NCI-H82 (cell line): Measurements from ENCODE around the gene GORASP2.

Experiments
- DNase-seq: peaks from one replicate; lab custom pipeline; 2025; lab: John Stamatoyannopoulos, UW

GORASP2 gene

DNA sequence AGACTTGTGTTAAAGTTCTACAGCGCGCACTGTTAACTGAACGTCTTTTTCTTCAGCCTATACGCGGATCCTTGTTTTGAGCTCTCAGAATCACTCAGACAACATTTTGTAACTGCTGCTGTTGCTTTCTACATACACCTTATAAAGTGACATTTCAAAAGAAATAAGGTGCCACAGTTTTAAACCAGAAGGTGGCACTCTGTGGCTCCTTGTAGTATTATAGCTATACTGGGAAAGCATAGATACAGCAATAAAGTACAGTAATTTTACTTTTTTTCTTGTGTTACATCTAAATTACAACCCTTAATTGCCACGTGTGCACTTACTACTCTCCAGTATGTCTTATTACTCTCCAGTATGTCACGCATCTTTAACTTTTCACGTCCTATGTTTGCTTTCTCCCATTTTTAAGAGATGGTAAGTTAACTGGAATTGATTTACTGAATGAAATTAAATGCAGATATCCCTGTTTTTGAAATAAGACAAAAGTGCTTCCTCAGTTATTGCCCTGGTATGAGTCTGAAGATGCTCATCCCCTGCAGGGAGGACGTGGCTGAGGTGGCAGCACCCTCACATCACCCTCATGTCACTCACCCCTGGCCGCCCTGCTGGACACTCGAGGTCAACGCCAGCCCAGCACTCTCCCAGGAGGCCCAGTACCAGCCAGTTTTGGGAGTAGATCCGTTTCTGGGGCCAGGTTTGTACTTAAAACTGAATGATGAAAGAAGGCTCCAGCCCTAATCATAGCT lies 37.8 kb downstream of the GORASP2 start:
- peak; percentile 38 for DNase-seq

DNA sequence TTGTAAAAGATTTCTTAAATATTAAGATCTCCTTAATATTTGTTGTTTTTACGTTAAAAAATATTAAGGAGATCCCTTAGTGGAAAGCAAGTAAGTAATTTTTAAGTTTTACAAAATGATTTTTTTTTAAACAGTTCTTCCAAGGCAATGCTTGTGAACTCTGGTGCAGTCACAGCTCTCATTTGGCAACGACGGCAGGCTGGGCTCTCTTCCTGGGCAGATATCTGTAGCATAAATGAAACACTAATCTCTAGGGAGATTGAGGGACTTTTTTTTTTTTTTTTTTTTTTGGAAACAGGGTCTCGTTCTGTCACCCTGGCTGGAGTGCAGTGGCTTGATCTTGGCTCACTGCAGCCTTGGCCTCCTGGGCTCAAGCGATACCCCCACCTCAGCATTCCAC lies 38.5 kb downstream of the GORASP2 start:
- no peak for DNase-seq

DNA sequence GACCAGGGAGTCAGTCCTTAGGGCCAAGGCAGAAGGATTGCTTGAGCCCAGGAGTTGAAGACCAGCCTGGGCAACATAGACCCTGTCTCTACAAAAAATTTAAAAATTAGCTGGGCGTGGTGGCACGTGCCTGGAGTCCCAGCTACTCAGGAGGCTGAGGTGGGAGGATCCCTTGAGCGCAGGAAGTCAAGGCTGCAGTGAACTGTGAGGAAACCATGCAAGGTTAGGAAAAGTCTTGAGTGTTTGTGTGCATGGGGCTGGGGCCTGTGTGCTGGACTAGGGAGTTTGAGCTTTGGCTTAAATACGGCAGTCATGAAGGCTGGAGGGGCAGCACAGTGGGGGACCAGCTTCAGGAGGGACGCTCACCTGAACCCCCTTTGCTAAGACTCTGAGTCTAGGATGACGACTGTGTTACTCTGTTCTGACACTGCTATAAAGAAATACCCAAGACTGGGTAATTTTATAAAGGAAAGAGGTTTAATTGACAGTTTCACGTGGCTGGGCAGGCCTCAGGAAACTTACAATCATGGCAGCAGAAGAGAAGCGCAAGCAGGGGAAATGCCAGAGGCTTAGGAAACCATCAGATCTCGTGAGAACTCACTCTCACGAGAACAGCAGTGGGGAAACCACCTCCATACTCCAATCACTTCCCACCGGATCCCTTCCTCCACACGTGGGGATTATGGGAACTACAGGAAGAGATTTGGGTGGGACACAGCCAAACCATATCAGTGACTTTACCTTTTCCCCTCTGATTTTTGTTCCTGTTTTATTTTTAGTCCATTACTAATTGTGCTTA lies 39.4 kb downstream of the GORASP2 start:
- DNase-seq, result peak; percentile 31

DNA sequence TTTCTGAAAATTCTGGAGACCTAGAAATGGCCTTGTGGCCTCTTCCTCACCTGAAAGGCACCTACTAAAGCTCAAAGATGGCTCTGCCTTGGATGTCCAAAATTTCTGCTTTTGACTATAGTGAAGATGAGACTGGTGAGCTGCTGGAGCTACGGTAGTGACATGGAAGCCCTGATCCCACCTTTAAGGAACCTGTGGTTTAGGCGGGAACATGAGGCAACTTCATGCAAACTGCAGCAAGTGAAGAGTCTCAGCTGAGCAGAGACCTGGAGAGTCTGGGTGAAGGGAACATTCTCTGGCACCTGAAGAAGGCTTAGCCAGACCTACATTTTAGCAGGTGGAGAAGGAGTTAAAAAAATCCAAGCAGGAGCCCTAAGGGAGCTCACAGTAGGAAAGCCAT lies 40.0 kb downstream of the GORASP2 start:
- no peak for DNase-seq

GRCh38 chr2:170969872-170970496 lies 40.9 kb downstream of the GORASP2 start:
- DNase-seq, result no peak

DNA sequence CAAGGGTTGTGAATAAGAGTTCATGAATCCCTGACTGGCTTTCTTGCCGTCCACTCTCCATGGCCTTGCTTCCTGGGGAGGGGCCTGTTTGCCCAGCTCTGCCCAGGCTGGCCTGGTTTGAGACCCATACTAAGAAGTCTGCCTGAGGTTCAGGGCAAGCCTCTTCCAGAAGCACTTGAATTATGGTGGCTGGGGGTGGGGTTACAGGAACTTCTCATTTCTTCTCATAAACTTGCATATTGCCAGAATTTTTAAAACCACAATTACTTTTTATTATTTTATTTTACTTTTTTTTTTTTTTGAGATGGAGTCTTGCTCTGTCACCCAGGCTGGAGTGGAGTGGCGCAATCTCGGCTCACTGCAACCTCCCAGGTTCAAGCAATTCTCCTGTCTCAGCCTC lies 42.0 kb downstream of the GORASP2 start:
- no peak for DNase-seq

GRCh38 chr2:170972296-170973224 lies 43.5 kb downstream of the GORASP2 start:
- peak; percentile 42 for DNase-seq

DNA sequence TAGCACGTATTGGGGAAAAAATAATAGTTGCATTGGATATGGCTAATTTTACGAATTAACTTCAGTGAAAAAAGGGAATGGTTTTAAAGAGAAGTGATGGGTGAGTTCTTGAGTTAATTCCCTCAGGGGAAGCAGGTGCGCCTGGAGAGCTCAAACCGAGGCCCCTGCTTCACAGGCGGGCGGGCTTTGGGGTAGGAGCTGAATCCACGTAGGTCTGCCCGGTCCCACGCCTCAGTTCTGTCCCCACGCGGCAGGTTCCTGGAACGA lies 44.1 kb downstream of the GORASP2 start:
- DNase-seq, result no peak

GRCh38 chr2:170973492-170974303 lies 44.6 kb downstream of the GORASP2 start:
- DNase-seq, result peak; percentile 92

- DNase-seq, result peak; percentile 19
Observed at GRCh38 chr2:170974304-170974993, 45.4 kb downstream of the GORASP2 start.

GRCh38 chr2:170975127-170975942 lies 46.3 kb downstream of the GORASP2 start:
- no peak for DNase-seq

- no peak for DNase-seq
Observed at GRCh38 chr2:170975943-170976270, 46.9 kb downstream of the GORASP2 start.

DNA sequence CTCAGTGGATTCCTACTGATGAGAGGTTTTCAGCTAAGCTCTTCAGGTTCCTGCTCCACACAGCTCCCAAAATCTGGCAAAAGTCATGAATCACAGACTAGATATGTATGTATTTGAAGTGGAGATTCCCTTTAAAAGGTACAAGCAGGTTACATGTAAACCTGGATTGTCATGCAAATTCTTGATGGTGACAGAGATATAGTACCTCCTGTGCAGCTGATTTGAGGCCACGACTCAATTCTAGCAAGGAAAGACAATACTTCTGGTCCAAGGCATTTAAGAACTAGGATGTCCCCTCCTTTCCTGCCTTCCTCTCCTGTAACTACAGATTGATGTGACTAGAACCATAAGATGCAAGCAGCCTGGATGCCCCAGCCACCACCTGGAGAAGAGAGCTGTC lies 55.0 kb downstream of the GORASP2 start:
- DNase-seq, result peak; percentile 38

GRCh38 chr2:170985407-170985806 lies 56.4 kb downstream of the GORASP2 start:
- DNase-seq, result no peak

DNA sequence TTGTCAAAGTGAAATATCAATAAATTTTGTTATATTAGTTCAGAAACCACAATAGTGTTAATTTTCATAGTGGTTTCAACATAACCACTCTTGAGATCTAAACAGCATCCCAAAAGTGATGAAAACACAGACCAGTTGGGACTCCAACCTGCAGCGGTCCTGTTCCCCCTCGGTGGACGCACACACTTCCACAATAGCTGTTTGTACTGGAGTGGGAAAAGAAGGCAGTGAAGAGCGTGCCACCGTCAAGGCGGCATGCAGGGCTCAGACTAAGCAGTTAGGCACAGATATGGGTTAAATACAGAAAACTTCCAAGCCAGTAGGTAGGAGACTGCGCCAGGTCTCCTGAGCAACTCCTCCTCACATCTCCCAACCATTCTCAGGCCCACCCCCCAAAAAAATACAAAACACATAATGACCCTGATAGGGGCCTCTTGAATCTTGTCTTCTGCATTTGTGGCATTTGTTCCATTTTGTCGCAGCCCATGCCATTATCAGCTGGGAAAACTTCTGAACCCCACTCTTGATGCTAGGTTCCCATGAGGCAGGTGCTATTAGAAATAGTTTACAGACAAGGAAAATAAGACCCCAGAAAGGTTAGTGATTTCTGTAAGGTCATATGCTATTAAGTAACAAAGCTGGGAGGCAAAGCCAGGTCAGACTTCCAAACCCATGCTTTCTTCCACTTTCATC lies 57.7 kb downstream of the GORASP2 start:
- no peak for DNase-seq

- no peak for DNase-seq
Observed at GRCh38 chr2:170991398-170992182, 62.5 kb downstream of the GORASP2 start.

GRCh38 chr2:170996316-170996715 lies 67.3 kb downstream of the GORASP2 start:
- no peak for DNase-seq

DNA sequence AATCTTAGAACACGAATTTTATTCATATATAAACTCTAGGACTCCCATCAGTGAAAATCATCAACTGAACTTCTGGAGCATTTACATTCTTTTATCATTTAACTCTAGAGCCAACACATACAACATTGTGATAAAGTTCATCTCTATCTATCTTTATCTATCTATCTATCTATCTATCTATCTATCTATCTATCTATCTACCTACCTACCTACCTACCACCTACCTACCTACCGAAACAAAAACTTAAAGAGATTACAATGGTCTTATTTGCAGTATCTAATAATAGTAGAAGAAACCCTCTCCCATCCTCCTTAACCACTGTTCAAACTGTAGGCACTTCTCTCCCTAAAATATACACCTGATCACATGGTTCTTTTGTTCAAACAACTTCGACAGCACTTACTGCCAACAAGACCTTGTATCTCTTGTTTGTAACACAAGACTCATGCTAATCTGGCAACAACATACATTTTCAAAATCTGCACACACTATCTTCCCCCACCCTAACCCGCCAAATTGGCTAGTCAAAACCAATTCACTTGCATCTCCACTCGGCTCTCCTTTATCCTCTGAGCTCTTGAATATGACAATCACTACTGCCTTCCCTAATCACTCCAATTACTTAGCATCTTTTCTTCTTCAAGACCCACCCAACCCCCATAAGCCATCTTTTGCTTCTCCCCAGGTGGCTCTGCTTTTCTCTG lies 69.0 kb downstream of the GORASP2 start:
- peak; percentile 25 for DNase-seq
